Fibroblast of villous mesenchyme (primary cell): ENCODE results near the gene SRMS. TPM values are rescaled to one million over a fixed set of nuclear protein-coding genes. Genes with fewer than 3 reads are reported as not detected.

Source experiments
- DNase-seq: peaks from one replicate; pipeline ENCODE4 v3.0.0-alpha.2; 2010; ENCODE audit warnings: low read depth
- H3K4me3 ChIP-seq: 2 replicates; pipeline ENCODE4 v1.5.1; 2011; ENCODE audit warnings: low read depth, mild to moderate bottlenecking, low read length
- CTCF ChIP-seq: IDR thresholded peaks from 2 replicates; pipeline ENCODE4 v1.5.1; 2012; ENCODE audit warnings: low read depth, mild to moderate bottlenecking, low read length; ENCODE audit not compliant: insufficient read depth
- total RNA-seq: library from RNA; depleted of rRNA; stranded (reverse); fragments of >200 nt; gene quantifications from 2 replicates; pipeline ENCODE4 v1.2.3, GENCODE V29; 2012

SRMS gene
- total RNA-seq, 1 donor = not detected

- DNase-seq = no peak
- no peak overlapping the region for H3K4me3 ChIP-seq
- TF ChIP-seq CTCF = no peak
Measured at GRCh38 chr20:63552481-63553249, 5.1 kb upstream of the SRMS start.

- H3K4me3 ChIP-seq = no peak overlapping the region
- no peak for DNase-seq
- no peak for TF ChIP-seq CTCF
Measured at GRCh38 chr20:63551068-63551467, 3.5 kb upstream of the SRMS start.

- no peak for DNase-seq
Measured at GRCh38 chr20:63549679-63550282, 2.2 kb upstream of the SRMS start.

GRCh38 chr20:63549019-63549418 lies 1.5 kb upstream of the SRMS start:
- DNase-seq = no peak
- no peak overlapping the region for H3K4me3 ChIP-seq
- no peak for TF ChIP-seq CTCF

More at GRCh38 chr20:63549679-63550282, 2.2 kb upstream of the SRMS start:
- TF ChIP-seq CTCF = no peak
- H3K4me3 ChIP-seq = no peak overlapping the region

- DNase-seq = no peak
- TF ChIP-seq CTCF = no peak
- no peak overlapping the region for H3K4me3 ChIP-seq
Measured at GRCh38 chr20:63548542-63548941, 993 bp upstream of the SRMS start.

- no peak for DNase-seq
- H3K4me3 ChIP-seq = no peak overlapping the region
- no peak for TF ChIP-seq CTCF
Measured at GRCh38 chr20:63546956-63547724, 409 bp downstream of the SRMS start.
